GM19193 (cell line): ENCODE measurements around the gene PBX3.

ENCODE experiments used
- POLR2A ChIP-seq: IDR thresholded peaks from 4 replicates; pipeline ENCODE4 v1.6.1; 2011; ENCODE audit not compliant: insufficient read depth, insufficient read length; ENCODE audit errors: extremely low read depth

The PBX3 gene

DNA sequence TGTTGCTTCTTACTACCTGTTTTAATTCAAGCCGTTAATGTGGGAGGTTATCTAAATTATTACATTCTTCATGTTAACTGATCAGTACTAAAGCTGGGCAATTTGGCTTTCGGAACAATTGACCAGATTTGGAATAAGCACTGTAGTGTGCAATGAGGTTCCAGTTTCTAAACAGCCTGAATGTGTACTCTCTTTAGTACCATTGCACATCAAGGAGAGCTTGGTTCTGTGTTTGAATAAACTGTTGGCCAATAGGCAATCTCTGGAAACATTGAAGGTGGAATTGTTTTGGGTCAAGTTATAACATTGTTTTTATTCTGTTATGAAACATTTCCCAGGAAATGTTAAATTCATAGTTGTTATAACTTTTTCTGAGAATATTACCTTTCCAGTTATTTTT lies 105.2 kb downstream of the PBX3 start:
- TF ChIP-seq POLR2A, result no peak

DNA sequence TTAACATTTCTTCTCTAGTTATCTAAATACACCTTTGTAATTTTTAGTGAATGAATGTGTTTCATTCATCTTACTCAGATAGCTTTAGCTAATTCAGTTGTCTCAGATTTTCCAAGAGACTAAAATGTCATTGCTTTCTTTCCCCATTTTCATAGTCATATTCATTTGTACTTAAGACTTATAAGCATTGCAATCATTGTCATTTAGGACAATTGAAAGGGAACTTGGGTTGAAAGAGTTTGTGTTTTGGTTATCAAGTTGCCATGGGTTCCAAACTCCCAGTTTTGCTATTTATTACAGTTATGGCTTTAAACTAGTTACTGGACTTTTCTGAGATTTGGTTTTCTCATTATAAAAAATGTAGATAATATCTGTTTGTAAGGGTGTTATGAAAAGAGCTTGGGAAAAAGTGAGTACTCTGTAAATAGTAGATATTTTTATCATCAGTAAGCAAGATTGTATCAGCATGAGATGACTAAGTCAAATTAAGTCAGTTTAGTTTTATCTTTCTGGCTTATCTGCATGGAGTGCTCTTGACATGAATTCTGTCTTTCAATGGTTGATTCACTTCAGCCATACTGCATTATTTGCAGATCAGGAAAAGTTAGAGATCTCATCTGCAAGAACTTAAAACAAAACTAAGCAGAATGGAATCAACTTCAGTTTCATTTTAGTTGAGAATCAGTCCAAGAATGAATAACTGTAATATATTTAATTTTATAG lies 107.5 kb downstream of the PBX3 start:
- TF ChIP-seq POLR2A, result no peak

DNA sequence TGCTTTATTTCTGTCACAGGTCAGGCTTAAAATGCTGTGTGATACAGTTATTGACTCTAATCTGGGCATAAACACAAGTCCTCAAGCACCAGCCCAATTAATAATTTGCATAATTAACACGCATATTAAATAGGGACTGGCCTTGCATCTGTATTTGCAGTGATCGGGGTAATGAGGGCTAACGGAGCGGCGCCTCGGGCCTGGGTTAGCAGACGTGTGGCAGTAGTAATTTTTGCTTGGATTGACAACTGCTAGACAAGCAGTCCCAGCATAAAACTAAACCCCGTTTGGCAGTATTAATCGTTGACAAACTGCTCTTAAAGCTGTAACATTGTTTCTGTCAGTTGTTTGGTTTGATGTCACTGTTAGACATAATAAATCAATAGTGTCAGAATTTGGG lies 109.2 kb downstream of the PBX3 start:
- no peak for TF ChIP-seq POLR2A

DNA sequence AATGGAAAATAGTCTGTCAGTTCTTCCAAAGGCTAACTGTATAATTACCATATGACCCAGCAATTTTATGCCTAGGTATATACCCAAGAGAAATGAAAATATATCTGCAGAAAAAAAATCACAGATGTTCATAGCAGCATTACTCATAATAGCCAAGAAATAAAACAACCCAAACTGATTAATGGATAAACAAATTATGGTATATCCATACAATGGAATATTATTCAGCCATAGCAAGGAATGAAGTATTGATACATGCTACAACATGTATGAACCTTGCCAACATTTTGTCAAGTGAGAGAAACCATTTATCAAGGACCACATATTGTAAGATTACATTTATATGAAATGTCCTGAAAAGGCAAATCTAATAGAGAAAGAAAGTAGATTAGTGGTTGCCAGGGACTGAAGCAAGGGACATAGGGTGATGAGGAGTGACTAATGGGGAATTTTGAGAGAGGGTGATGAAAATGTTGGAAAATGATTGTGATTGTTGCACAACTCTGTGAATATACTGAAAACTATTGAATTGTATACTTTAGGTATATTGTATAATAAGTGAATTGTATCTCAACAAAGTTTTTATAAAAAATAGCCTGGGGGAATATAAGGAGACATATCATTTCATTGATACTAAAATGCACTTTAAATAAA lies 114.4 kb downstream of the PBX3 start:
- TF ChIP-seq POLR2A, result no peak

DNA sequence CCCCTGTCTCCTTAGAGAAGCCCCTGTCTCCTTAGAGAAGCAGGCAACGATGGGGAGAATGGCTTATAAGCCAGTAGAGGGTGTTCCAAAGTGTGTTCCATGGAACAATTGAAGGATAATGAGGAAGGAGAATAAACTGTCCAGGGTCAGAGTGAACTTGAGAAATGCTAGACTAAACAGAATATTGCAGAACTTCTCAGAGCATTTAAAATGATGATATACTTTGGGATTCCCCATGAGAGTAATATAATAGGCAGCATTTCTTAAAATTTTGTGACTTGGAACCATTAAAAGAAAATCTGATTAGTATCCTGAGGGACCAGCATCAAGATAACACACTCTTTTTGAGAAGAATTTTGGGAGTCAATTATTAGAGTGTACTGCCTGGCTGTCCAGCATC lies 116.8 kb downstream of the PBX3 start:
- TF ChIP-seq POLR2A, result no peak

DNA sequence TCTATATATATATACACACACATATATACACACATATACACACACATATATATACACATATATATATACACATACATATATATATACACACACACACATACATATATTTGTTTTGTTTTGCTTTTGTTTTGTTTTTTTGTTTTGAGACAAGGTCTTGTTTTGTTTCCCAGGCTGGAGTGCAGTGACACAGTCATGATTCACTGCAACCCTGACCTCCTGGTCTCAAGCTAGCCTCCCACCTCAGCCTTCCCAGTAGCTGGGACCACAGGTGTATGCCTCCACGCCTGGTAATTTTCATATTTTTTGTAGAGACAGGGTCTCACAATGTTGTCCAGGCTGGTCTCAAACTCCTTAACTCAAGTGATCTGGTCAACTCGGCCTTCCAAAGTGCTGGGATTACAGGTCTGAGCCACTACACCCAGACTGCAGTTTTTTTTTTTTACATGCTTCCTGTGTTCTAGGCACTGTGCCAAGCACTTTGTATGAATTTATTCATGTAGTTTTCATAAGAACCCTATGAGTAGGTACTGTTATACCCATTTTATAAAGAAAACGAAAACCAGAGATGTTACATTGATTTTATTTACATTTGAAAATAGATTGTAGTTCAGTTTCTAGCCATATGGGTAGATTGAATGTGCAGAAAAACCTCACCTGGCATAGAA lies 120.7 kb downstream of the PBX3 start:
- TF ChIP-seq POLR2A, result no peak

DNA sequence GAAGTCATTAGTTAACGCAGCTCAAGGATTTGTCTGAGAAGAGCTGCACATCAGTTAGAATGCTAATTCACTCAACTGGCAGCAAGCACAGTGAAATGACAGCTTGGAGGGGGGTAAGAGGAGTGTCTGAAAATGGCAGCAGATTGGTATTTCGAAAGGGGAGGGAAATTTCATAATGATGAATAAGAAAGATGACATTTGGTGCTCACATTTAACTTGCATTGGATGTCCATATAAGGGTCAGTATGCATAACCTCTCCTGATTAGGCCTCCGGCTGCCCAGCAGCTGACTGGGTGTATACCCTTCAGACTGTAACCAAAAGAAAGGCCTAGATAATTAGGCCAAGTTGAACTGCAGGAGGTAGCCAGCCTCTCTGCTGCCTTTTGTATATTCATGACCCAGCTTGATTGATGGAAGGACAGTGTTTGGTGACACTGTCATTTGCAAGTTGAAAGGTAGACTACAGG lies 131.0 kb downstream of the PBX3 start:
- TF ChIP-seq POLR2A, result no peak

DNA sequence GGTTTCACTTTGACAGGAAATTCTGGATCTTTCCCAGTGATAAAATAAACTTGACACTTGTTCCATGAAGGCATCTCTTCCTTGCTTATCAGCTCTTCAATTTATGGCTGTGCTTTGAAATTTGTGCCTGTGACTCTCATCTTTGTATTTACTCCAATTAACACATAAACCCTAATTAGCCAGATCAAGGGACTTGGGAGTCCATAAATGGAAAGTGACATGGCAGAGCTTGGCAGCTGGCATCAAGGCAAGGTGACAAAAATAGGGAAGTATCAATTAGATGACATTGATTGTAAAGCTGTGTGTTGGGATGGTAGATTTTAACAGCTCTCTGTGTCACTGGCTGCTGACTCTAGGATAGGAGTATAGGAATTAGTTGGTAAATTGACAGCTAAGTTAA lies 133.9 kb downstream of the PBX3 start:
- TF ChIP-seq POLR2A, result no peak

DNA sequence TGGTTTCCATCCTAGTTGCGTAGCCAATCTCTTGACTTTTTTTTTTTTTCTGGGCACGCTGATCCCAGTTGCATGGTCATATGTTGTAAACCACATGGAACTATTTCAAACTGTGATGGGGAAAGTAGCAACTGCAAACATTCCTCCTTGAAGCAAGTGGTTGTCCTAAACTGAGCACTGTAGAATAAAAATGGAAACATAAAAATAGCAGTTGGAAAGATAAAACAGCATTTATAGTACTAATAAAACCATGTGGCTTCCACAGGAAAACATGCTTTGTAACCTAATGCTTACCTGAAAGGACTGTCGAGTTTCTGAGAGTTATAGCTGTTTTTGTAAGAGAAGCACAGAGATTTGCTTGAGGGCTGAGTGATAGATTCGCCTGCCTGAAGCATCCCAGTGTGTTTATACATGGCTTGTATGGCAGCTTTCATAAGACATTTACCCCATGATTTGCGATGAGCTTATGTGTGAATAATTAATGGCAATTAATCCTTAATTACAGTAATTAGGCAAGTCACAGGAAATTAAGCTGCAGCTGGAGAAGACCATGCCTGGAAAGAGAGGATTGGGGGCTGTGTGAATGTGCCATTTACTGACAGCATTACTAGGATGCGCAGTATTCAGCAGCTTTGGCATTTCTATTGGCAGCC lies 136.5 kb downstream of the PBX3 start:
- TF ChIP-seq POLR2A, result no peak

DNA sequence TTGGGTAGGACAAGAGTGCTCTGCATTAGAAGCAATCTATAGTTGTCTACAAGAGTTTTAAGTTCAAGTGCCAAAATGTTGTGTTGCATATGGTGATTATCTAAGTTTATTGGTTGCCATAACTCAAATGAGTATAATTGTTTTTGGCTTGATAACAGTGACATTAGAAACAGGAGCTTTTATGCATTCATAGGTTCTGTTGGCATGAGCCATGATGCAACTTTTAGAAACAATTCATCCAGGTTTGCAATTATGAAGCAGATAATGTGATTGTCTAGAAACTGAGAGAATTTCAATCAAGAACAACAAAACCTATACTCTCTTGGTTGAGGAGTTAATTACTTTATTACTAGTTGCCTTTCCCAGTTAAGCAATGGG lies 137.0 kb downstream of the PBX3 start:
- no peak for TF ChIP-seq POLR2A

DNA sequence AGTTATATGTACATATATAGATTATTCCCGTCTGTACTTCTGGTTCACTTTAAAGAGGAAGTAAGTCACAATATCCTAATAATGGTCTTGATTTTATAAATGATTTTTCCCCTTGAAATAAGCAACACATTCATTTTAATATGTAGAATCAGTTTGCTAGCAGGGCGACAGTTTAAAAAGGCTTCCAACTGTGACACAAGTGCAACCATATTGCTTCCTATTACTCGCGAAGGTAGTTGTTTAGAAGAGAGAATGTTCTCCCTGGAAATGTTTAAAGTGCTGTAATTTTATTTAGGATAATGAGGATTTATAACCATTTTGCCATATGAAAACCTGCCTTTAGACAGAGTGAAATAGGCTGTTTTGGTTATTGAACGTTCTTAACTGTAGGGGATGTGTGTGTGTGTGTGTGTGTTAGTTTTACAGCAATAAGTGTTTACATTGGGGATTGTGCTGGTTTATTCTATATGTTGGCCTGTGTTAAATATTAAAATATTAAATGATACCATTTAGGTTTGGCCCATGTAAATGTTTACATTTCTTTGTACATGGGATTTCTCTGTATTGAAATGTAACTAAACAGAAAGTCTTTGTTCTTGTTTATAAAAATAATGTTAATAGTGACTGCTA lies 138.3 kb downstream of the PBX3 start:
- no peak for TF ChIP-seq POLR2A

DNA sequence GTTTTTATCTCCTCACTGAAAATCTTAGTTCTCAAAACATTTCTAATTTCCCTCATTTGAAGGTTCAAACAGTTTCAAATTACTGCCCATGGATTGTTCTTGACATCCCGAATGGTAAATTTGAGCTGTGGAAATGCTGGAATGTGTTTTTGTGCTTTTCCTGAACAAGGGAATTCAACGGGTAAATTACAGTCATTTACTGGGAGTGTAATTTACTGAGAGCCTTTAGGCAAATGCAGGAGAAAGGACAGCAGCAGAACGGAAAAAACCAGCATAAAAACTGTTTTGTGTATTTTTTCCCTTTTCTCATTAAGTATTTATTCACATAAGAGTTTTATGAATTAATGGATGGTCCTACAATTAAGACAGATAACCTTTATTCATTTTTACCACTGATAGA lies 139.2 kb downstream of the PBX3 start:
- no peak for TF ChIP-seq POLR2A

DNA sequence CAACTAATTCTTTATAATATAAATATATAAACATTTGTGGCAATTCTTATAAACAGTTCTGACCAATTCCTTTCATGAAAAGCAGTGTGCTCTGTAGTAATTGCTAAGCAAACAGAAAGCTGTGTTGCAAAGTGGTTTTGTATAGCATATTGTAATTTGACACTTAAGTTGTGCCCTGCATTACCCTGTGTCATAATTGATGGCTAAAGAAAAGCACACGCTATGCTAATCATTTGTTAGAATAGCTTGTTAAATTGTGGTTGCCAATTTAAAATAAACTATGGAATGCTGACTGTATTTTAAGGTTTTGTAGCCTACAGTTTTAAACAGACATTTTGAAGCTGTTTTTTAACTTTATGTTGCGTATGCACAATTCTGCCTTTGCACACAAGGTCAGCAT lies 140.0 kb downstream of the PBX3 start:
- no peak for TF ChIP-seq POLR2A

DNA sequence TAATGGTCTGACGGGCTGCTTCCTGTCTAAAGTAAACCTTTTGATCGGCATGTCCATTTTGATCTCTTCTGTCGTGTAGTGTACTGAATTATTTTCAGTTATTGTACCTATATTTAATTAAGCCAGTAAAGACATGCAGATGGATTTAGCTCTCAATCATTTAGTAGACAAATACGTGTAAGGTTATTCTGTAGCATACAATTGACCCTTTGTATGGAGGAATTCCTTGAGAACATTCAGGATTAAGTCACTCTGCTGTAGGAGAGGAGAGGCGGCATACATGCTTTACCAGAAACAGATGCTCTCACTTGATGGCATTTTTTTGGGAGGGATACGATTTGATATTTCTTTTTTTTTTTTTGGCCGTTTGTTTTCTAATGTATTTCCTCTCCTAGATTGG lies 141.0 kb downstream of the PBX3 start:
- TF ChIP-seq POLR2A, result no peak

DNA sequence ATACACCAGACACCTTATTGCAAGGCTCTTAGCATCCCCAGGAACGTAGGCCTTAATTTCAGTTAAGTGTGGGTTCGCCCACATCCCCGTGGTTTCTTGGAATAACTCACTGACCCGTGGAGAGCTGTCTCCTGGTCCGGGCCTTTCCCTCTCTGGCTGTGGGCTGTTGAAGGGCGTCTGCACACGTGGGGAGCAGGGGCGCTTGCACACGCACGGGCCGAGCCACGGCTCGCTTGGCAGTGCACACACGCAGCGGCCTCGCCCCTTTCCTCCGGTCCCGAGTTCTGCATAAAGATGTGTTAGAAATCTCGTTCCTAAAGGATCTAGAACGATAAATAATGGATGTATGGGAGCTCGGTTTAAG lies 141.9 kb downstream of the PBX3 start:
- TF ChIP-seq POLR2A, result no peak
